Activated CD8-positive, alpha-beta memory T cell treated with anti-CD3 and anti-CD28 coated beads for 48 hours (primary cell): ENCODE results near the gene SGSM1.

ENCODE experiments used
- DNase-seq, 3 experiments: peaks; one replicate each; pipeline ENCODE4 v3.0.0-alpha.2; 2020; ENCODE audit warnings: low read depth in 2 of 3, low spot score in 2 of 3

The SGSM1 gene

GRCh38 chr22:24947881-24948280 is 141.9 kb downstream of the SGSM1 start:
- DNase-seq = no peak

GRCh38 chr22:24948356-24949202 is 142.6 kb downstream of the SGSM1 start:
- DNase-seq = no peak

- no peak for DNase-seq
Observed at GRCh38 chr22:24950272-24950902, 144.4 kb downstream of the SGSM1 start.

- peak; percentile 58 to 76 (median 70) for DNase-seq
Observed at GRCh38 chr22:24951942-24952836, 146.2 kb downstream of the SGSM1 start, which contains the start of gene KIAA1671. Gene KIAA1671, plus strand, starts transcription at chr22:24952716. Its CDS starts 75,284 bp downstream, at chr22:25028000.

GRCh38 chr22:24952837-24953383 is 146.9 kb downstream of the SGSM1 start:
- no peak for DNase-seq

GRCh38 chr22:24953384-24954113 is 147.5 kb downstream of the SGSM1 start:
- DNase-seq = no peak

GRCh38 chr22:24954114-24954463 is 148.1 kb downstream of the SGSM1 start:
- no peak for DNase-seq

GRCh38 chr22:24954856-24955255 is 148.8 kb downstream of the SGSM1 start:
- no peak for DNase-seq

- DNase-seq = no peak
Observed at GRCh38 chr22:24957043-24957442, 151.0 kb downstream of the SGSM1 start.

GRCh38 chr22:24961217-24961844 is 155.3 kb downstream of the SGSM1 start:
- no peak for DNase-seq

GRCh38 chr22:24962094-24962493 is 156.1 kb downstream of the SGSM1 start:
- DNase-seq = no peak

- no peak for DNase-seq
Observed at GRCh38 chr22:24962835-24963234, 156.8 kb downstream of the SGSM1 start.

GRCh38 chr22:24964441-24964840 is 158.4 kb downstream of the SGSM1 start:
- no peak for DNase-seq

GRCh38 chr22:24965822-24966626 is 160.0 kb downstream of the SGSM1 start:
- no peak for DNase-seq

GRCh38 chr22:24968066-24968561 is 162.1 kb downstream of the SGSM1 start:
- DNase-seq = no peak

GRCh38 chr22:24969560-24970301 is 163.7 kb downstream of the SGSM1 start:
- no peak for DNase-seq

- no peak for DNase-seq
Observed at GRCh38 chr22:24972369-24972768, 166.4 kb downstream of the SGSM1 start.

- no peak for DNase-seq
Observed at GRCh38 chr22:24973872-24974271, 167.9 kb downstream of the SGSM1 start.
